Epidermal melanocyte (primary cell): Measurements from ENCODE around the gene FFAR2.

Source experiments
- DNase-seq: peaks from one replicate; pipeline ENCODE4 v3.0.0; 2011; ENCODE audit warnings: low spot score; ENCODE audit not compliant: insufficient read length

Gene FFAR2

DNA sequence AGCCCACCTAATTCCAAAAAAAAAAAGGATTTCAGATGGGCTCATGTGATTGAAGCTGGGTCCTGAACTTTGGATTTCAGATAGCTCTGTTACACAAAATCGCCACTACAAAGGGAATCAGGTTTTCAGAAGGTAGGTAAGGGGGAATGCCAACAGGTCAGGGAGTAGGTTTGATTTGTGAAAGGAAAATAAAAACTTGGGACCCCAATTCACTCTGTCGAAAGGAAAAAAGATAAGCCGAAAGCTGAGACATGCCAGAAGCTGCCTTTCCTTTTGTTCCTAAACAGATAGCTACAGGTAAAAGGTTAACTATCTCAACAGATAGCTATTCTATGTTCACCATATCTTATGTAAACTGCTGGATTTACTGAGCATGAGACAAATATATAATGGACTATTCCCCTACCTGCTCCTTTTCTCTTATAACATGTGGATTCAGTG lies 38.2 kb downstream of the FFAR2 start:
- no peak for DNase-seq

DNA sequence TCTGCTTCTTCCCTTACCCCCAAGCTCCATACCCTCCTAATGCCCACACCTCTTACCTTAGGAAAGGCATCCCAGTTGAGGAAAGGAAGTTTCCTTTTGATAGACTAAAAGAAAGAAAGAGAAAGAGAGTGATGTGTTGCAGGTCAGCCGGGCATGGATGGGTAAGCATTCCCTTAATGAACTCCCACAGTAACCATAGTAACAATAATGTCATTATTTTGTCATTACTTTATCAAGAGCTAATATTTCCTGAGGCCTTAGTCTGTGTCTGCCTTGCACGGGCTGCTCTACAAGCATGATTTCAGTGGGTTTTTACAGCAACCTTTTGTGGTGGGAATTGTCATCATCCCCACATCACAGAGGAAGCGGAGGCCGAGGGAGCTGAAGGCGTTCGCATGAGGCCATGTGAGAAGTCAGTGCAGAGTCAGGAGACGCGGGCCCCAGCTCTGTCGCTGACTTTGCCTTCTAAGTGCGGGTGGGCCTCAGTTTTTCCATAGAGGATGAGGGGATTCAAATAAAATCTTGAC lies 39.7 kb downstream of the FFAR2 start:
- no peak for DNase-seq

DNA sequence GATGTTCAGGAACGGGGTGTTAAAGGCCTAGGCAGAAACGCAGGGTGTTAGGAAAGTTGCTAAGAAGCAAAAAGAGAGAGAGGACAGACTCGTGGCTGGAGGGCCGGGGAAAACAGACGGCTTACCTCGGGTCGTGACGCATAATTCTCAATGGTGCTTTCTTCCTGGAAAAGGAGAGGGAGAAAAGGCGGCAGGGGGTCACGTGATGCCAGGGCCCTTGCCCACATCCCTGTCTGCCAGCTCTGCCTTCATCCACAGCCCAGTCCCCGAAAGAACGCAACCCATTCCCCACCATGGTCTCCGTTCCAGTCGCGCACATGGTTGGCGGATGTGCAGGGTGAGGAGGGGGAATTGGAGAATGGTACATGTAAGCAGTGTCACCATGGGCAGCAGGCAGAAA lies 40.6 kb downstream of the FFAR2 start:
- DNase-seq = no peak

DNA sequence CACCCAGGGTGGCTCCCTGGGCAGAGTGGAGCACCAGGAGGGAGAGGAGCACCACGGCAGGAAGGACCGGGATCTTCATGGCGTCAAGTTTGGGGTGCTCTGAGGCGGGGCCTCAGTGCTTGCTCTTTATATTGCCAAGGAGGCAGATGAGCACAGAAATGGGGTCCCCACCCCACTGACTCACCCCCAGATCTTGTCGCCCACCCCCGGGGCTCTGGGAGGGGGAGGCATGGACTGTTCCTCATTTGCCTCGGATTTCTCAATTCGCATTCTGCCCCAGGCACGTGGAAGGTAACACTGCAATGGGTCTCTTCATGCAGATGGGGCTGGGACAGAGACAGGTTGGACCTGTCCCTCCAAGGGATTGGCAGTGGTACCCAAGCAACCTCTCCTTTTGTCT lies 42.3 kb downstream of the FFAR2 start, which contains the start of gene KRTDAP:
TSS of gene KRTDAP (minus strand) at position 101 of the 400 bp plus-strand sequence. CDS start at position 79, 22 bp downstream.
- no peak for DNase-seq

DNA sequence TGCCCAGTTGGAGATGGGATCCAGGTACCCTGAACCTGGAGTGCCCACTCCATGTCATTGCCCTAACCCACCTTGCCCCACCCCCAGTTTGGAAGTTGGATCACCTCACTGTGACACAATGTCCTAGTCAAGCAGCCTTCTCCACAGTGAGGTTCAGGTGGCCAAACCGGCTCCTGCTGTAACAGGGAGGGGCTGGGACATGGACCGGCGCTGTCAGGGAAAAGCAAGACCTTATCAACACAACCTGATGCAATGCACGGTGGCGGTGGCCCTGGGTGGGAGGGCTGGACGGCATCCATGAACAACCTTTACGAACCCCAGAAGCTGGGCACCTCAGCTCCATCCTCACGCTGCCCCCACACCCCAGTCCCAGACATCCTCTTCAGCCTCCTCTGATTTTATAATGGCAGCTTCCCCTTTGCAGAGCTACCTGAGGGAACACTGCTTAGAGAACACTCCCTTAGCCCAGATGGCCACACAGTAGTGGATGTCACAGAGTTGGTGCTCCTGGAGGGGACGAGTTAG lies 43.8 kb downstream of the FFAR2 start:
- DNase-seq = no peak

DNA sequence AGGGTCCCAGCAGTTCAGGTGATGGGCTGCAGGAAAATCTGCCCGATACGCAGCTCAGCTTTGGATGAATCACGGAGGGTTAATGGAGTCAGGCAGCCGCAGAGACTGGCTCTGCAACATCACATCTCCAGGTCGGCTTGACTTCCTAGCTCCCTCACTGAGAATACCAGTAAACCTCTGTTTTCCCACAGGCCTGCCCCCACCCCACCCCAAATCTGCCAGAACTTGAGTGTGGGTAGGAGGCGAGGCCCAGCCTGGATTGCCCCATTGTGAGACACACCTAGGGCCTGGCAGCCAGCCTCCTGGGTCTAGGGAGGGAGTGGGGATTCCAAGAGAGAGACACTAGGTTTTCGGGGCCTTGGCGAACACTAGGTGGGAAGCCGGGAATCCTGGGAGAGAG lies 45.9 kb downstream of the FFAR2 start:
- no peak for DNase-seq

DNA sequence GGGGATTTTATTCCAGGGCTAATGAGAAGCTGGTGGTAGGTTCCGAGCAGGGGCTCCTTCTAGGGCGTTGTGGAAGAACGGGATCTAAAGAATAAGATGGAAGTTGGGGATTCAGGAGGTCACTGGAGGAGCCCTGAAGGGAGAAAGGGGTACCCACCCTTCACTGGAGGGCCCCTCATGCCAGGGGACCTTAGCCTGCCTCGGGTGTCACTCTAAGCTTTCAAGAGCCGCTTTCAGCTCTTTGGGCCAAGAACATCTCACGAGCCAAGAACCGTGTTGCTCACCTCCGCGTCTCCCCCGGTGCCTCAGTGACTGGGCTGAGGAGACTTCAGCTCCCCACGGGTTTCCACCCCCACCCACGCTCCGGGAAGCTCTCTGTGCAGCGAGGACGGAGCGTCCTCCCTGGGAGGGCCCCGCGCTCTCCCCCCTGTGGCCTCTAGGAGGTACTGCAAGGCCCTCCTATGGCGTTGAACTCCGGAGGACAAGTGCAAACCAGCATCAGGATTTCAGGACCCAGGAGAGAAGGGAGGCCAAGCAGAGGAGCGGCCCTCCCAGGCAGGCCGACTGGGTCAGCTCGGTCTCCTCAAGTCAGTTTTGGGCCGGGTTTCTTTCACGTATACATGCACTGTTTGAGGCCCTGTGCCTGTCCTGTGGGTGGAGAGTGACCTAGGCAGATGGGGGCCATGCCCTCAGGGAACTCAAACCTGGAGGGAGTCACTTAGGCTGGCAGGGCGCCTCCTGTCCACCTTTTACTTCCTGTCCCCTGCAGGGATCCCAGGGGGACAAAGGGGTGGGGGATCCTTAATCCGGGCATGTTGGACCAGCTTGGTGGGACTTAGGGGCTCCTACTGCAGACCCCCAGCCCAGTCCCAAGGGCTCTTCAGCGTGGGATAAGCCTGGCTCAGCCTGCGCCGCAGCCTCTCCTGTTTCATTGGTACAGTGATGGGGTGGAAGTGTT lies 47.3 kb downstream of the FFAR2 start:
- DNase-seq = peak; percentile 88

DNA sequence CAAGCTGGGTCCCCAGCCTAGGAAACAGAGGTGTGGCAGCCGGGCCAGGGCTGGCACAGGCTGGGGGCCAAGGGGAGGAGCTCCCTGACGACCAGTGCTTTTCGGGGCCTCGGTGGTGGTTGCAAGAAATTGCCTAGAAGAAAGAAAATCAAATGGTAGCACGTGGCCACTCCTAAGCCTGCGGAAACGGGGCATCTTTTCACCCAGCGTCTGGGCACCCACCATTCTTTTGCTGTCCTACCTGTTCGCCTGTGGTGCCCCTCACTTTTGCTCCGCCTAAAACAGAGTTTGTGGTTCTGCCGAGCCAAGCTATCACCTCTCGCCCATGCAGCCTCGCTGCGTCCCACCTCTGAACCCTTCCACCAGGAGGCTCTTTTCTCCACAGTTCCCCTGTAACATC lies 49.3 kb downstream of the FFAR2 start:
- no peak for DNase-seq

DNA sequence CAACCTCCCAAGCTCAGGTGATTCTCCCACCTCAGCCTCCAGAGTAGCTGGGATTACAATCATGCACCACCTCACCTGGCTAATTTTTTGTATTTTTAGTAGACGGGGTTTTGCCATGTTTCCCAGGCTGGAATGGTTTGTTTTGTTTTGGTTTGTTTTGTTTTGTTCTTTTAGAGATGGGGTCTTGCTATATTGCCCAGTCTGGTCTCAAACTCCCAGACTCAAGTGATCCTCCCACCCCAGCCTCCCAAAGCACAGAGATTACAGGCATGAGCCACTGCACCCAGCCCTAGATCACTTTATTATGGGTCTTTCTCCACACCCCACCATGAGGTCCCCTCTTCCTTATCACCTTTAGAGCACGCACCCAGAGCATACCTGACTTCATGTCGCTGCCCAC lies 50.2 kb downstream of the FFAR2 start:
- no peak for DNase-seq

DNA sequence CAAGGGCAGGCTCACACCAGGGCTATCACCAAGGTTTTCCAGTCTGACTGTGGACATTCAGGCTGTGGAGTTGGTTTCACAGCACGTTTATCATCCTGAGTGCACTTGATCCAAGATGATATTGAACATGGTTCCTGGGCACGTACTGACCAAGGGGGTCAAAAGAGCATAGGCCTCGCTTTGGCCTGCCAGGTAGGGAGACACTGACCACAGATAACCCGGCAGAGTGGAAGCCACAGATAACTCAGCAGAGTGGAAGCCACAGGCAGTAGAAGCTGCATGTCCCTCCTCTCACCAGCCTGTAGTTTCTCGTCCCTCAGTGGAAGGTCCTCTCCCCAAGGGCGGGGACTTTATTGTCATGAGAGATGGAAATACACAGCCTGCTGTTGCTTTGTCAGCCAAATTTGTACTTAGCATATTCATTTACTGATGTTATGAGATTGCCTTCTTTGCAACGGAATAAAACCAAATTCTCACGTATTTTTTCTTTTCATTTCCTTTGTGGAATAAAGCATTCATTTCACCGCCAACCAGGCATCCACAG lies 51.0 kb downstream of the FFAR2 start:
- DNase-seq = no peak

DNA sequence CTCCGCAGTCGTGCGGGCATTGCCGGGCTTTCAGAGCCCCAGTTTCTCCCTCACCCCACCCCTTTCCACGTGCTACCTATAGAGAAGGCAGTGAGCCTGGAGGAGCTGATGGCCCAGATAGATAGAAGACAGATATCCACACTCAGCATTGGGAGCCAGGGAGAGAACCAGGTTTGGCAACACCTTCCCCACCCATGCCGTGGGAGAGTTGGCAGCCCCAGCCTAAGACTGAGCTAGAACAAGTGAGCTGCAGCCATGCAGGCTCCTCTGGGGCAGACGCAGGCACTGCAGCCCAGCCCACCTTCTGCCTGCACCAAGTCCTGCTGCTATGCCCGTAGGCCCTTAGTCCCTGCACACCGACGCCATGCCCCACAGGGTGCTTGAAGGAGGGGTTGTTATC lies 52.6 kb downstream of the FFAR2 start:
- DNase-seq = no peak
